Activated CD8-positive, alpha-beta memory T cell treated with anti-CD3 and anti-CD28 coated beads for 1 hour (primary cell): ENCODE results near the gene SLC24A3.

Experiments
- DNase-seq, 2 donors: peaks; one replicate each; pipeline ENCODE4 v3.0.0-alpha.2; 2020; ENCODE audit warnings: low read depth in 1 of 2; ENCODE audit errors: extremely low read depth in 1 of 2

SLC24A3 gene

GRCh38 chr20:19451231-19451922 lies 238.9 kb downstream of the SLC24A3 start:
- no peak for DNase-seq

- no peak for DNase-seq
Measured at GRCh38 chr20:19451923-19452295, 239.5 kb downstream of the SLC24A3 start.

GRCh38 chr20:19453410-19453809 lies 241.0 kb downstream of the SLC24A3 start:
- no peak for DNase-seq

GRCh38 chr20:19453862-19454261 lies 241.4 kb downstream of the SLC24A3 start:
- no peak for DNase-seq

GRCh38 chr20:19456595-19457395 lies 244.4 kb downstream of the SLC24A3 start:
- DNase-seq: no peak

- no peak for DNase-seq
Measured at GRCh38 chr20:19457611-19458010, 245.2 kb downstream of the SLC24A3 start.

- no peak for DNase-seq
Measured at GRCh38 chr20:19460386-19460785, 247.9 kb downstream of the SLC24A3 start.

- DNase-seq: no peak
Measured at GRCh38 chr20:19462491-19462890, 250.0 kb downstream of the SLC24A3 start.

GRCh38 chr20:19463597-19463996 lies 251.2 kb downstream of the SLC24A3 start:
- no peak for DNase-seq

GRCh38 chr20:19465536-19465935 lies 253.1 kb downstream of the SLC24A3 start:
- DNase-seq: no peak

- DNase-seq: no peak
Measured at GRCh38 chr20:19466206-19466928, 253.9 kb downstream of the SLC24A3 start.

GRCh38 chr20:19473216-19473921 lies 260.9 kb downstream of the SLC24A3 start:
- no peak for DNase-seq

GRCh38 chr20:19473922-19474286 lies 261.5 kb downstream of the SLC24A3 start:
- no peak for DNase-seq

- no peak for DNase-seq
Measured at GRCh38 chr20:19478320-19478895, 266.0 kb downstream of the SLC24A3 start.

GRCh38 chr20:19482726-19483125 lies 270.3 kb downstream of the SLC24A3 start:
- DNase-seq: no peak

- no peak for DNase-seq
Measured at GRCh38 chr20:19483309-19483708, 270.9 kb downstream of the SLC24A3 start.

- DNase-seq: no peak
Measured at GRCh38 chr20:19486446-19486845, 274.0 kb downstream of the SLC24A3 start.

GRCh38 chr20:19487420-19487819 lies 275.0 kb downstream of the SLC24A3 start:
- DNase-seq: no peak

GRCh38 chr20:19491241-19491640 lies 278.8 kb downstream of the SLC24A3 start:
- no peak for DNase-seq

- DNase-seq: no peak
Measured at GRCh38 chr20:19492116-19492515, 279.7 kb downstream of the SLC24A3 start.
